GM12878 (cell line): ENCODE data around the gene C3orf49. TPM values are rescaled to one million over a fixed set of nuclear protein-coding genes. Genes with fewer than 3 reads are reported as not detected.

Source experiments
- ATAC-seq: fragments of 200-7000 bp; cut with Tn5 transposase; 3 replicates; pipeline ENCODE4 v1.9.1; 2020; ENCODE audit warnings: mild to moderate bottlenecking, moderate library complexity
- BruUV-seq: library from RNA; stranded (reverse); fragments of 400-500 nt; replicated peaks from 2 replicates; lab custom pipeline; 2021; lab: Mats Ljungman, UMichigan
- CTCF ChIA-PET: fragments of 300-600 bp; sonication (Branson Sonifier 250); formaldehyde crosslinking; extraction: SDS; loops from one replicate; lab custom pipeline; 2021; ENCODE audit warnings: inconsistent platforms; lab: Yijun Ruan, JAX
- POLR2A ChIA-PET: fragments of 350-600 bp; formaldehyde crosslinking; extraction: SDS; loops from one replicate; lab custom pipeline; 2021; ENCODE audit warnings: inconsistent platforms; lab: Charles Lee
- RAD21 ChIA-PET: fragments of 300-600 bp; sonication (Branson Sonifier 250); formaldehyde crosslinking; loops from one replicate; lab custom pipeline; 2023; ENCODE audit warnings: antibody characterized with exemption; ENCODE audit not compliant: unreplicated experiment; lab: Charles Lee
- SMC1A ChIA-PET: fragments of 300-600 bp; sonication (Branson Sonifier 250); formaldehyde crosslinking; loops from one replicate; lab custom pipeline; 2023; ENCODE audit not compliant: unreplicated experiment, uncharacterized antibody; lab: Charles Lee
- DNase-seq: peaks from one replicate; pipeline ENCODE4 v3.0.0-alpha.2; 2011; ENCODE audit warnings: low read depth, low spot score
- FAIRE-seq: peaks from 3 replicates; lab custom pipeline; 2011; peaks lifted over from hg19 to GRCh38; lab: Jason Lieb, UNC
- H2AFZ ChIP-seq: 2 replicates; pipeline ENCODE4 v1.6.0; 2011; ENCODE audit warnings: low read depth, low read length, control low read depth; ENCODE audit not compliant: control insufficient read depth
- H3K27ac ChIP-seq: 2 replicates; pipeline ENCODE4 v1.5.1; 2011; ENCODE audit warnings: control low read depth; ENCODE audit not compliant: control insufficient read depth, insufficient read depth
- H3K27me3 ChIP-seq, 2 experiments: replicated peaks in 1 of 2; 2 replicates each; pipeline versions ENCODE4 v1.6.0 to v1.6.1; 2011; ENCODE audit warnings: low read length in 1 of 2; ENCODE audit not compliant: control insufficient read depth in 2 of 2, insufficient read depth in 2 of 2
- H3K36me3 ChIP-seq, 2 experiments: 2 replicates each; pipeline ENCODE4 v1.5.1; 2011; ENCODE audit warnings: low read length in 1 of 2; ENCODE audit not compliant: control insufficient read depth in 2 of 2, insufficient read depth in 2 of 2
- H3K4me1 ChIP-seq: 2 replicates; pipeline ENCODE4 v1.6.1; 2011; ENCODE audit warnings: mild to moderate bottlenecking, low read length, moderate library complexity, mixed read lengths; ENCODE audit not compliant: control insufficient read depth, insufficient read depth
- H3K4me2 ChIP-seq: 2 replicates; pipeline ENCODE4 v1.6.0; 2011; ENCODE audit warnings: control low read depth; ENCODE audit not compliant: control insufficient read depth, insufficient read depth
- H3K4me3 ChIP-seq: fragments of 200-600 bp; sonication (generic); 2 replicates; pipeline ENCODE4 v1.5.1; 2016
- H3K79me2 ChIP-seq: 2 replicates; pipeline ENCODE4 v1.6.0; 2011; ENCODE audit warnings: low read length; ENCODE audit not compliant: control insufficient read depth, insufficient read depth
- H3K9ac ChIP-seq: 2 replicates; pipeline ENCODE4 v1.8.0; 2011; ENCODE audit warnings: low read length, control low read depth, mixed read lengths; ENCODE audit not compliant: control insufficient read depth, insufficient read depth
- H3K9me3 ChIP-seq: replicated peaks from 3 replicates; pipeline ENCODE4 v1.5.1; 2011; ENCODE audit warnings: mild to moderate bottlenecking, low read length; ENCODE audit not compliant: control insufficient read depth, insufficient read depth
- H4K20me1 ChIP-seq: 2 replicates; pipeline ENCODE4 v1.6.0; 2011; ENCODE audit not compliant: control insufficient read depth, insufficient read depth
- CTCF ChIP-seq, 3 experiments: IDR thresholded peaks in 2 of 3; conservative IDR thresholded peaks in 1 of 3; 2 replicates each; pipeline ENCODE4 v1.5.1; 2011; ENCODE audit warnings: low read depth in 3 of 3, low read length in 3 of 3, mild to moderate bottlenecking in 3 of 3, control low read depth in 2 of 3, moderate library complexity in 2 of 3, inconsistent platforms in 1 of 3, mixed read lengths in 1 of 3; ENCODE audit not compliant: control insufficient read depth in 2 of 3, insufficient read depth in 1 of 3; ENCODE audit errors: extremely low read depth in 1 of 3
- ETV6 ChIP-seq, 2 experiments: fragments of 450-650 bp in 1 of 2; IDR thresholded peaks in 1 of 2; conservative IDR thresholded peaks in 1 of 2; 2 replicates each; pipeline ENCODE4 v1.6.1; 2014; ENCODE audit warnings: antibody characterized with exemption in 1 of 2, borderline replicate concordance in 1 of 2, low read depth in 1 of 2, mild to moderate bottlenecking in 1 of 2, moderate library complexity in 1 of 2
- NKRF ChIP-seq: fragments of 450-650 bp; conservative IDR thresholded peaks from 2 replicates; pipeline ENCODE4 v1.6.1; 2017; ENCODE audit warnings: mild to moderate bottlenecking, moderate library complexity
- RAD21 ChIP-seq: IDR thresholded peaks from 2 replicates; pipeline ENCODE4 v1.6.1; 2011; ENCODE audit warnings: mild to moderate bottlenecking, low read depth, low read length, moderate library complexity; ENCODE audit not compliant: insufficient read depth
- RB1 ChIP-seq: fragments of 450-650 bp; formaldehyde crosslinking; IDR thresholded peaks from 2 replicates; pipeline ENCODE4 v1.6.1; 2017; ENCODE audit warnings: mild to moderate bottlenecking, borderline replicate concordance
- RUNX3 ChIP-seq: IDR thresholded peaks from 2 replicates; pipeline ENCODE4 v1.6.1; 2012; ENCODE audit warnings: low read length, inconsistent platforms
- SMC3 ChIP-seq: IDR thresholded peaks from 2 replicates; pipeline ENCODE4 v1.6.1; 2011; ENCODE audit warnings: low read length, improper control_type of control experiment, borderline replicate concordance
- YY1 ChIP-seq: IDR thresholded peaks from 2 replicates; pipeline ENCODE4 v1.6.1; 2011; ENCODE audit warnings: low read depth, mild to moderate bottlenecking, low read length
- WGBS: methylation state at CpG from one replicate; pipeline ENCODE4 v1.1.6; 2016; ENCODE audit warnings: low lambda C conversion rate; ENCODE audit not compliant: insufficient replicate concordance, insufficient coverage; ENCODE audit errors: missing lambda C conversion rate; 5-methylcytosine and 5-hydroxymethylcytosine counted together
- in situ Hi-C: fragments of 300-500 bp; cut with MboI; formaldehyde crosslinking; loops from 9 replicates; pipeline ENCODE4 v1.14.3; 2018; ENCODE audit warnings: mixed read lengths
- intact Hi-C: fragments of 100-400 bp; cut with micrococcal nuclease; formaldehyde crosslinking; loops from one replicate; pipeline ENCODE4 v1.14.2; 2022; ENCODE audit not compliant: unreplicated experiment
- polyA plus RNA-seq, 11 experiments: library from polyadenylated mRNA; depleted of rRNA in 4 of 11; unstranded in 6 of 11; stranded (reverse) in 5 of 11; fragments of >200 nt; fragmentation: Nextera tagmentation in 4 of 11; fragmentation: Illumina TruSeq in 1 of 11; extraction: Ambion mirVana in 4 of 11; extraction: Trizol in 1 of 11; gene quantifications; 1 replicate in 1 of 11; 2 replicates in 10 of 11; pipeline versions ENCODE4 v1.2.1 to v1.2.3, GENCODE V29; 2011 to 2016; ENCODE audit warnings: inconsistent platforms in 2 of 11, missing spikeins in 2 of 11, low read depth in 1 of 11
- total RNA-seq, 4 experiments: library from RNA; depleted of rRNA in 3 of 4; stranded (reverse); fragments of >200 nt in 3 of 4; fragmentation: Illumina TruSeq in 1 of 4; extraction: Trizol in 1 of 4; gene quantifications; 2 replicates each; pipeline versions ENCODE4 v1.2.1 to v1.2.3, GENCODE V29; 2013 to 2021

Gene C3orf49
- total and polyA plus RNA-seq, 10 of the 15 experiments (the other 5 are each of a cell fraction or from before 2014, with no cell fraction given): 0.21 TPM; not detected in 9

GRCh38 chr3:63818282-63819150 lies 583 bp upstream of the C3orf49 start:
- in situ Hi-C loops (loop anchor here (5.0 to 25.0 kb wide), 2 partner anchors 466 to 1206 kb away; no protein-coding TSS in a partner anchor), intact Hi-C loops (loop anchor here (1.0 to 10.0 kb wide), 3 partner anchors 144 to 1196 kb away; no protein-coding TSS in a partner anchor)
- no peaks in the 10 kb centered on the region for H3K27me3 ChIP-seq
- H3K4me1 ChIP-seq: no peaks in the 10 kb centered on the region
- no peaks in the 10 kb centered on the region for H4K20me1 ChIP-seq
- H3K27ac ChIP-seq: no peak overlapping the region
- ChIA-PET SMC1A (interaction anchor here (0.8 to 5.5 kb wide), 11 partner anchors 10 to 474 kb away, joined by 3 to 53 read pairs (median 3); no protein-coding TSS in a partner anchor), CTCF (interaction anchor here (0.6 to 6.7 kb wide), 31 partner anchors 10 to 1196 kb away, joined by 3 to 144 read pairs (median 4); no protein-coding TSS in a partner anchor), RAD21 (interaction anchor here (0.8 to 3.2 kb wide), 8 partner anchors 12 to 488 kb away, joined by 3 to 41 read pairs (median 4); no protein-coding TSS in a partner anchor), POLR2A (no interaction called here)
- no peak overlapping the region for H2AFZ ChIP-seq
- no peak overlapping the region for H3K4me3 ChIP-seq
- no peaks in the 10 kb centered on the region for H3K9me3 ChIP-seq
- H3K9ac ChIP-seq: no peak overlapping the region
- ATAC-seq (peak; percentile 87), FAIRE-seq (peak; percentile 95), DNase-seq (peak; percentile 19)
- TF ChIP-seq ETV6 (conservative IDR thresholded peaks at IDR 0.05 in 1 of 2, IDR thresholded peaks at IDR 0.05 in 1 of 2; ENCODE audit: borderline replicate concordance in 1 of 2, low read depth in 1 of 2) (peak in 1 of 2 experiments; percentile 93; a peak in 1 of 4 replicates), YY1 (0 out of 2 replicates have a peak, but pooled peaks have one; percentile 30), CTCF (IDR thresholded peaks at IDR 0.05 in 2 of 3, conservative IDR thresholded peaks at IDR 0.05 in 1 of 3; ENCODE audit: control insufficient read depth in 2 of 3, extremely low read depth in 1 of 3, insufficient read depth in 1 of 3, low read depth in 3 of 3, low read length in 3 of 3) (peak; percentile 70 to 84 (median 80)), SMC3 (peak; percentile 73; the same call in 1 of the 2 replicates), RUNX3 (peak; percentile 58), NKRF (no peak), RAD21 (peak; percentile 85), RB1 (no peak)
- no TSS peak for BruUV-seq
- H3K36me3 ChIP-seq: no peaks in the 10 kb centered on the region
- no peaks in the 10 kb centered on the region for H3K79me2 ChIP-seq
- 53% methylated on average over 10 of the region's 10 CpGs for WGBS
- no peak overlapping the region for H3K4me2 ChIP-seq
